HG02970 (cell line): ENCODE data around the gene PLGRKT.
"Not testable (repeated sequence)": the region's sequence is repeated elsewhere in the genome, so short reads cannot be mapped to it uniquely, and the experiment has no call there.

Experiments used
- ATAC-seq: cut with Tn5 transposase; IDR thresholded peaks from one replicate; pipeline ENCODE4 v1.9.1; 2021; ENCODE audit warnings: mild to moderate bottlenecking, moderate library complexity, moderate number of reproducible peaks; ENCODE audit not compliant: unreplicated experiment, low FRiP score

The PLGRKT gene

DNA sequence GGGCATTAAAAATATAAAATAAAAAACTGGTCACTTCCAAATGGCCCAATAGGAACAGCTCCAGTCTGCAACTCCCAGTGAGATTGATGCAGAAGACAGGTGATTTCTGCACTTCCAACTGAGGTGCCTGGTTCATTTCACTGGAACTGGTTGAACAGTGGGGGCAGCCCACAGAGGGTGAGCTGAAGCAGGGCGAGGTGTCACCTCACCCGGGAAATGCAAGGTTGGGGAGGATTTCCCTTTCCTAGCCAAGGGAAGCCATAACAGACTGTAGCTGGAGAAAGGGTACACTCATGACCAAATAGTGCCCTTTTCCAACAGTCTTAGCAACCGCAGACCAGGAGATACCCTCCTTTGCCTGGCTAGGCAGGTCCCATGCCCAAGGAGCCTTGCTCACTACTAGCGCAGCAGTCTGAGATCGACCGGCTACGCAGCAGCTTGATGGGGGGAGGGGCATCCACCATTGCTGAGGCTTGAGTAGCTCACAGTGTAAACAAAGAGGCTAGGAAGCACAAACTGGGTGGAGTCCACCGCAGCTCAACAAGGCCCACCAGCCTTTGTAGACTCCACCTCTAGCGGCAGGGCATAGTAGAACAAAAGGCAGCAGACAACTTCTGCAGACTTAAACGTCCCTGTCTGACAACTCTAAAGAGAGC lies 110.7 kb downstream of the PLGRKT start:
- no peak for ATAC-seq

DNA sequence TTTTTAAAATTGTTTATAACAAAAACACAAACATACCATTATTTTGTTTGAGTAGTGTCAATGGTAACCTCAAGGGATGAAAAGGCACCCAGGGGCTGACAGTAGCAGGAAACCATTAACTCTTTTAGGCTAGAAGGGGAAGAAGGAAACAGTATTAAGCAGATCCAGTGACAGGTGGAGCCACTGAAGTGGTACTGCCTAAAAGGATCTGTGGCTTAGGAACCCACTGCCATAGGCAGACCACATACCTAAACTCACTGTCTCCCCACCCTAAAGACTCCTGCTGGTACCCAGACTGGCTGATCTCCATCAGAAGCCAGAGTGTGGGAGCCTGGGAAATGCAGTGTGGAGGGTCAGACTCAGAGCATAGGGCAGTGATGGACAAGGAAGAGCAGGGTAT lies 111.5 kb downstream of the PLGRKT start:
- ATAC-seq = no peak

DNA sequence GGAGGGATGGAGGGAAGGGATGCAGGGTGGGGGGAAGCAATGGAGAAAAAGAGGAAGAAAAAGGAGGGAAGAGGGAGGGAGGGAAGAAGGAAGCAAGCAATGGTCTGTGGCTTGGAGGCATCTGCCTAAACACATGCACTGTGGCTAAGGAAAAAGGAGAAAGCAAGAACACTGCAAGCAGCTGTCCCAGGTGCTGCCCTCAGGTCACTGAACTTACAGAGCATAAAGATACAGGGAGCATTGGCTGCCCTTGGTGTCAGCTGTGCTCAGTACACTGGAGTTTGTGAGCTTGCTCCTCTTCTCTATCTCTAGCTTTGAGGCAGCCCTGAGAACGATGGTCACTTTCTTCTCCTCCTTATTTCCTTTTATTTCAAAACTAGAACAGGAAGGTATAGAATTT lies 116.1 kb downstream of the PLGRKT start:
- ATAC-seq = not testable (repeated sequence)

DNA sequence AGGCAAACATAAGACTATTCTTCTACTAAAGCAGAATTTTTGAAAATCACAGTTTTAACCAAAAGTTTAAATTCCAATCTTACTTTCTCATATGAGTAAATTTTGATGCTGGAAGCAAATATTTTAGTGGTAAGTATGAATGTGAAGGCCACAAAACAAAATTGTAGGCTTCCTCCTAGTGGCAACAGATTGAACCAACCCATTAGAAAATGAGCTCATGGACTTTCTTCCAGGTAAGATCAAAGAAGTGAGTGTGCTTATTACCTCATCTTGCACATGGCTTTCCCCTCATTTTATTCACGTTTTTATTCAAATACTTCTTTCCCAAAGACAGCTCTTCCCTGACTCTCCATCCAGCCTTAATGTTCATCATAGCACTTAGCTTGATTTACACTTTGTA lies 116.7 kb downstream of the PLGRKT start:
- ATAC-seq = no peak

DNA sequence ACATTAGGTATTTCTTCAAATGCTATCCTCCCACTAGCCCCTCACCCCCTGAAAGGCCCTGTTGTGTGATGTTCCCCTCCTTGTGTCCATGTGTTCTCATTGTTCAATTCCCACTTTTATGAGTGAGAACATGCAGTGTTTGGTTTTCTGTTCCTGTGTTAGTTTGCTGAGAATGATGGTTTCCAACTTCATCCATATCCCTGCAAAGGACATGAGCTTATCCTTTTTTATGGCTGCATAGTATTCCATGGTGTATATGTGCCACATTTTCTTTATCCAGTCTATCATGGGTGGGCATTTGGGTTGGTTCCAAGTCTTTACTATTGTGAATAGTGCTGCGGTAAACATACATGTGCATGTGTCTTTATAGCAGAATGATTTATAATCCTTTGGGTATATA lies 121.3 kb downstream of the PLGRKT start:
- ATAC-seq = not testable (repeated sequence)

DNA sequence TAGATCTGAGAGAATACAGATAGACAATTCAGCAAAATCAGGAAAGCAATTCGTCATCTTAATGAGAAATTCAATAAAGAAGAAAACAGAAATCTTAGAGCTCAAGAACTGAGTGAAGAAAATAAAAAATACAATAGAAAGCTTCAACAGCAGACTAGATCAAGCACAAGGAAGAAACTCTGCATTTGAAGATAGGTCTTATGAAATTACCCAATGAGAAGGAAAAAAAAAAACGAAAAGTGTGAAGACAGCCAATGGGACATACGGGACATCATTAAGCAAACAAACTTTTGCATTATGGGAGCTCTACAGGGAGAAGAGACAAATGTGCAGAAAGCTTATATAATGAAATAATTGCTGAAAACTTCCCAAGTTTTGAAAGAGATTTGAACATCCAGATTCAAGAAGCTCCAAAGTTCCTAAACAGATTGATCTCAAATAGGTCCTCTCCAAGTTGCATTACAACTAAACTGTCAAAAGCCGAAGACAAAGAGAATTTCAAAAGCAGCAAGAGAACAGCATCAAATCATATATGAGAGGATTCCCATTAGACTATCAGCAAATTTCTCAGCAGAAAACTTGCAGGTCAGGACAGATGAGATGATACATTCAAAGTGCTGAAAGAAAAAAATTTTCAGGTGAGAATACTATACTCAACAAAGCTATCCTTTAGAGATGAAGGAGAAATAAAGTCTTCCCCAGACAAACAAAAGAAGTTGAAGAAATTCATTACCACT lies 122.4 kb downstream of the PLGRKT start:
- no peak for ATAC-seq

DNA sequence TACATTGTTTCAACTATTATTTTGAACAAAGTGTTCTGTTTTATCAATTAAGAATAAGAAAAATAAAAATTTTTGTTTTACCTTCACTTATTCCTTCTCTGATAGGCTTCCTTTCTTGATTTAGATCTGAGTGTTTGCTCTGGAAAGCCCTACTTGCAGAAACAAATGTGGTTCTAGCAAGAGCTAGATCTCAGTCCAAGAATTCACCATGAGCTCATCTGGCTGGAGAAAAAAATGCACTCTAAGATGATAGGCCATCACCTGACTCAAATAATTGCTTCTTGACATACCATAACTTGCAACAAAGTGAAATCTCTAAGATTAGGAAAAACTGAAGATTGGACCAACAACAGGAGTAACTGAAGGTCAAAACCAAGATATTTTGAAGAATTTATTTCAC lies 126.9 kb downstream of the PLGRKT start:
- ATAC-seq = no peak
